CD4-positive, CD25-positive, alpha-beta regulatory T cell (primary cell): ENCODE measurements around the gene SNCG. TPM values are rescaled to one million over a fixed set of nuclear protein-coding genes. Genes with fewer than 3 reads are reported as not detected.

Experiments used
- ATAC-seq, 2 donors: fragments of 150-1000 bp; cut with Tn5 transposase; one replicate each; pipeline ENCODE4 v1.10.0; 2021; ENCODE audit warnings: low read depth in 2 of 2, moderate number of reproducible peaks in 2 of 2, moderate library complexity in 1 of 2
- DNase-seq, 3 donors: peaks; one replicate each; pipeline versions ENCODE4 v3.0.0 to v3.0.0-alpha.2; 2012 to 2022; ENCODE audit warnings: mixed read lengths in 1 of 3
- H3K27ac ChIP-seq: one replicate; pipeline ENCODE4 v1.7.0; 2013; ENCODE audit warnings: mild to moderate bottlenecking, low read length; ENCODE audit not compliant: insufficient read depth, poor library complexity, severe bottlenecking
- H3K27me3 ChIP-seq: one replicate; pipeline ENCODE4 v1.7.0; 2013; ENCODE audit warnings: low read length; ENCODE audit not compliant: control insufficient read depth, insufficient read depth
- H3K36me3 ChIP-seq: one replicate; pipeline ENCODE4 v1.7.0; 2013; ENCODE audit warnings: mild to moderate bottlenecking, low read length, moderate library complexity; ENCODE audit not compliant: control insufficient read depth, insufficient read depth
- H3K4me1 ChIP-seq: 2 replicates; pipeline ENCODE4 v1.7.0; 2013; ENCODE audit warnings: mild to moderate bottlenecking, low read length; ENCODE audit not compliant: insufficient read depth, control insufficient read depth, poor library complexity, severe bottlenecking
- H3K4me3 ChIP-seq: one replicate; pipeline ENCODE4 v1.7.0; 2013; ENCODE audit warnings: low read depth, mild to moderate bottlenecking, low read length, moderate library complexity
- H3K9me3 ChIP-seq, 2 experiments: 1 replicate in 1 of 2; 2 replicates in 1 of 2; pipeline ENCODE4 v1.7.0; 2013; ENCODE audit warnings: low read length in 2 of 2, mild to moderate bottlenecking in 1 of 2, moderate library complexity in 1 of 2; ENCODE audit not compliant: control insufficient read depth in 2 of 2
- H3K27ac Mint-ChIP-seq, 3 donors: one replicate each; pipeline ENCODE4 v1.8.0; 2020 to 2022; ENCODE audit warnings: mild to moderate bottlenecking in 3 of 3, mixed read lengths in 3 of 3, moderate library complexity in 2 of 3
- H3K27me3 Mint-ChIP-seq: one replicate; pipeline ENCODE4 v1.8.0; 2022; ENCODE audit warnings: mild to moderate bottlenecking, mixed read lengths
- H3K36me3 Mint-ChIP-seq: one replicate; pipeline ENCODE4 v1.8.0; 2020; ENCODE audit warnings: mixed read lengths
- H3K4me1 Mint-ChIP-seq, 4 donors: one replicate each; pipeline ENCODE4 v1.8.0; 2020 to 2022; ENCODE audit warnings: mixed read lengths in 4 of 4, mild to moderate bottlenecking in 1 of 4
- H3K4me3 Mint-ChIP-seq, 4 donors: one replicate each; pipeline ENCODE4 v1.8.0; 2020 to 2022; ENCODE audit warnings: mild to moderate bottlenecking in 4 of 4, mixed read lengths in 4 of 4, moderate library complexity in 3 of 4
- H3K9me3 Mint-ChIP-seq, 7 donors: one replicate each; pipeline ENCODE4 v1.8.0; 2020 to 2022; ENCODE audit warnings: mixed read lengths in 7 of 7, mild to moderate bottlenecking in 3 of 7, moderate library complexity in 2 of 7
- polyA plus RNA-seq, 4 donors: library from polyadenylated mRNA; unstranded; fragments of 300-500 nt; fragmentation: Illumina TruSeq; gene quantifications; one replicate each; pipeline ENCODE4 v1.2.3, GENCODE V29; 2021
- total RNA-seq: library from RNA; stranded (reverse); gene quantifications from one replicate; pipeline ENCODE4 v1.2.3, GENCODE V29; 2022

SNCG gene
- total and polyA plus RNA-seq, 5 donors from 2014 or later: not detected

DNA sequence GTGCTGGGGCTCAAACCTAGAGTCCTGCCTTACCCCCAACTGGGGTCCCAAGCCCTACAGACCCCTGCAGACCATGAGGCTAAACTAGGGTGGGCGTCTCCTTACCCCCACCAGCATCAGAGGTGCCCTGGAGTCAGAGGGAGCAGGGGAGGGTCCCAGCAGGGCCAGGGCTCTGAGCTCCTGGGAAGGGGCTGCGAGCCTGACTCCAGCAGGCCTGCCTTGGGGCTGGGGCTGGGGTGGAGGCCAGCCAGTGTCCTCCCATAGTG, 1.3 kb downstream of the SNCG start:
- Histone ChIP-seq H3K4me3 (no peak overlapping the region), H3K36me3 (no peaks in the 10 kb centered on the region), H3K27ac (no peak overlapping the region), H3K9me3 (no peaks in the 10 kb centered on the region), H3K27me3 (no peaks in the 10 kb centered on the region), H3K4me1 (peaks cover 6% of the 10 kb centered on the region)
- H3K36me3 Mint-ChIP-seq: no peaks in the 10 kb centered on the region
- peaks cover 0 to 20% (median 7%) of the 10 kb centered on the region in 4 donors for H3K4me1 Mint-ChIP-seq
- H3K27ac Mint-ChIP-seq: no peak overlapping the region
- H3K9me3 Mint-ChIP-seq: no peaks in the 10 kb centered on the region
- no peak overlapping the region for H3K4me3 Mint-ChIP-seq
- ATAC-seq (no peak), DNase-seq (no peak)
- H3K27me3 Mint-ChIP-seq: peaks cover 5% of the 10 kb centered on the region

DNA sequence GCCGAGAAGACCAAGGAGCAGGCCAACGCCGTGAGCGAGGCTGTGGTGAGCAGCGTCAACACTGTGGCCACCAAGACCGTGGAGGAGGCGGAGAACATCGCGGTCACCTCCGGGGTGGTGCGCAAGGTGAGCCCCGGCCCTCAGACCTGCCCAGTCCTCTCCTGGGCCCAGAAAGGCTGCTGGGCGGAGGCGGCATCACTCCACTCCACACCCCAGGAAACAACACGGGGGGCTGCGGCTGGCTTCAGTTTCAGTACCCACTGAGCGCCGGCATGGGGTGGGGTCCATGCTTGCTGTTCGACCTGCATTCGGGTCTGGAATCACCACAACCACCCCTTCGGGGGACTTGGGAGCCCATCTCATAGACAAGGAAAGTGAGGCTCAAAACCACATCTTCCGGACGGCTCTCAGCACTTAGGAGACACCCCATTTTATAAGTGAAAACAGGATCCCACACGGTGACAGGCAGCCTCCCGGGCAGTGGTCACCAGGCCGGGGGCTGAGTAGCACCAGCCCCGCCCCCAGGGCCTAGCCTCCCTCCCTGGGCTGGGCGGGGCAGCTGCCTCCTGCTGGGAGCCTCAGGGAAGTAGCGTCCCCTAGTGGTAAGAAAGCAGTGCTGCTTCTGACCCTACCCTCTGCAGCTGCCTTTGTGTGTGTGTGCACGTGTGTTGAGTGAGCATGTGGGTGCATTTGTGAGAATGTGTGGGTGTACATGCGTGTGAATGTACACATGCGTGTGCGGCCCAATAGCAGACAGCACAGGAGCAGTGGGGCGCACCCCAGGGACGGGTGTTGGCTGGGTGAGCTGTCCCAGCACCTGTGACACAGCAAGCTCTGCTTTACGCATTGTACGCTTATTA, 1.8 kb downstream of the SNCG start:
- H3K4me3 Mint-ChIP-seq: no peak overlapping the region
- peaks cover 5% of the 10 kb centered on the region for H3K27me3 Mint-ChIP-seq
- no peak overlapping the region for H3K4me3 ChIP-seq
- peak overlapping the region in 1 of 3 donors; percentile 55 for H3K27ac Mint-ChIP-seq
- H3K27me3 ChIP-seq: no peaks in the 10 kb centered on the region
- H3K36me3 ChIP-seq: no peaks in the 10 kb centered on the region
- H3K9me3 ChIP-seq: no peaks in the 10 kb centered on the region
- no peaks in the 10 kb centered on the region for H3K36me3 Mint-ChIP-seq
- H3K4me1 ChIP-seq: peaks cover 6% of the 10 kb centered on the region
- ATAC-seq (peak; percentile 64 to 72), DNase-seq (peak in 2 of 3 donors; percentile 37 to 77)
- no peaks in the 10 kb centered on the region for H3K9me3 Mint-ChIP-seq
- H3K27ac ChIP-seq: no peak overlapping the region
- peaks cover 0 to 20% (median 7%) of the 10 kb centered on the region in 4 donors for H3K4me1 Mint-ChIP-seq

DNA sequence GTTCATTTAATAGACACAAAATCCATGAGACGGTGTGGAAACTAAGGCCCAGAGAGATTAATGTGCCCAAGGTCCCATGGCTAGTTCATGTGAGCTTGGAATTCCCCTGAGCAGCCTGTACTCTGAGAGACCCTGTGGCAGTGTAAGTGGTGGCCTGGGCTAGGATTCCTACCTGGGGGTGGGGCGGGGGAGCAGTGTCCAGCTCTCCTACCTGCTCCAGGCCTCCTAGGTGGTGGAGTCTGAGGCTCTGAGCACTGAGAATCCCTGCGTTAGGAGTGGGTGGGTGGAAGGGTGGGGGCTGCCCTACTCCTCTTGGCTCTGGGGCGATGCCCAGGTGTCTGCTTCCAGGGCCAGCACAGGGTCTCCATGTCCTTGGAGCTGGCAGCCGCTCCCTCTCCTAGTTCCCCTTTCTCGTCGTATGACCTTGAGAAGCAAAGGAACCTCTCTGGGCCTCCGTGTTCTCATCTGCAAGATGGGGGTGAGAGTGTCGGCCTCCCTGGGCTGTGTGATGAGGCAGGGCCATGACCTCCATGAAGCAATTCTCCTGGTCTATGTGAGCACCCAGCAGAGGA, 2.5 kb downstream of the SNCG start:
- H3K9me3 Mint-ChIP-seq: no peaks in the 10 kb centered on the region
- peaks cover 5% of the 10 kb centered on the region for H3K27me3 Mint-ChIP-seq
- Histone ChIP-seq H3K27ac (no peak overlapping the region), H3K9me3 (no peaks in the 10 kb centered on the region), H3K36me3 (no peaks in the 10 kb centered on the region), H3K4me1 (peaks cover 10% of the 10 kb centered on the region), H3K27me3 (no peaks in the 10 kb centered on the region), H3K4me3 (no peak overlapping the region)
- no peak for ATAC-seq
- no peak overlapping the region for H3K4me3 Mint-ChIP-seq
- no peak overlapping the region for H3K27ac Mint-ChIP-seq
- H3K36me3 Mint-ChIP-seq: no peaks in the 10 kb centered on the region
- no peak for DNase-seq
- peaks cover 0 to 26% (median 10%) of the 10 kb centered on the region in 4 donors for H3K4me1 Mint-ChIP-seq

DNA sequence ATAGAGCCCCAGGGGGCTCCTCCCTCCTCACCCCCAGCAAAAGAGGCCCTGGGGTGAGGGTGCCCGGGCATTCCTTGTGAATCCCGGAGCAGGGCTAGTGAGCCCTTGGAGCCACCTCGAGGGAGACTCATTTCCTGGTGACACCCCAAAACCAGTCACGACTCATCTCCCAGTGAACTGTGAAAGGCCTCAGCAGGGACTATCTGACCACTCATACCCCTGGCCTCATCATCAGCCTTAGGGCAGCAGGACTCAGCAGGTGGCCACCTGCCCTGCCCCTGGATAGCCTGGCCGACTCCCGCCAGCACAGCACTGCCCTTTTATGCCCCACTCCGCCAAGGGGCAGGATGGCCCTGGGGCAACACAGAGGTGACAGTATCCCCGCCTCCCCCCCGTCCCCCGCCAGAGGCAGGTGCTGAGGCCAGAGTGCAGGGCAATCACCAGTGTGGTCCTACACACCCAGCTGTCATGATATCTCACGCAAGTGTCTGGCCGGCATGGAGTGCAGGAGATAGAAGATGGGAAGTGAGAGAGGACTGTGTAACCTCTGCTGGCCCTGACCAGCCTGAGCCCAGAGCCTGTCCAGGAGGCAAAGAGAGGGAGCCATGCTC, 3.2 kb downstream of the SNCG start:
- H3K36me3 Mint-ChIP-seq: no peaks in the 10 kb centered on the region
- H3K4me3 Mint-ChIP-seq: no peak overlapping the region
- H3K4me1 ChIP-seq: peaks cover 16% of the 10 kb centered on the region
- H3K27me3 ChIP-seq: no peaks in the 10 kb centered on the region
- DNase-seq (no peak), ATAC-seq (no peak)
- no peak overlapping the region for H3K27ac ChIP-seq
- H3K9me3 Mint-ChIP-seq: no peaks in the 10 kb centered on the region
- peak overlapping the region in 1 of 3 donors; percentile 38 for H3K27ac Mint-ChIP-seq
- no peaks in the 10 kb centered on the region for H3K36me3 ChIP-seq
- peaks cover 5% of the 10 kb centered on the region for H3K27me3 Mint-ChIP-seq
- no peak overlapping the region for H3K4me3 ChIP-seq
- H3K9me3 ChIP-seq: no peaks in the 10 kb centered on the region
- peaks cover 0 to 28% (median 15%) of the 10 kb centered on the region in 4 donors for H3K4me1 Mint-ChIP-seq

DNA sequence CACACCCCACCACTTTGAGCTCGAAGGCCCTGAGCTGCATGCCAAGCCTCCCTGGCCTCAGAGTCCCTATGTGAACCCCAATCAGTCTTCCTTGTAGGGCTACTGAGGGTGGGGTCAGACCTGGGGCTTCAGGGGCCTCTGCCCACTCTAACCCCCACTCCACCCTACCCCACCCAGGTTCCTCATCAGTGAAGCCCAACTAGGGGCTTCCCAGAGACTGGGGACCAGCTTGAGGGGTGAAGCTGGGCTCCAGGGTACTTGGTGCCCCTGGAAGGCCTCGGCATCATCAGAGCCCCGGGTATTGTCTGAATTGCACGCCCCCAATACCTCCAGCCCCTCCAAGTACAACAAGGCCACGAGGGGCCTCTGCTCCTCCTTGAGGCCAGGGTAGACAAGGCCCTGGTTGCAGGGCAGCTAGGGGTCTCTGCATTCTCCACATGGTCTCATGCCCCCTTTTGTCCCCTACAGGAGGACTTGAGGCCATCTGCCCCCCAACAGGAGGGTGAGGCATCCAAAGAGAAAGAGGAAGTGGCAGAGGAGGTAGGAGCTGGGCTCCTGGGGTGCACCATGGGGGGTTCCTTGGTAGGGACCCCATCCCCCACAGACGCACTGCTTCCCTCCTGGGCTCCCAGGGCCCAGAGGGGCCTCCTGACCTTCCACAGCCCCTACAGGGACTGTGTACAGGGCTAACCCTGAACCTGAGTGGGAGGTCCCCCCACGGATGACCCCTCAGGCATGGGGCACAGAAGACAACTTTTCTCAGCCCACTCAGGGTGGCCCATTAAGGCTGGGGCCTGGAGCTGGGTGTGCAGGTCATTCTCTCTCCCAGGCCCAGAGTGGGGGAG, 4.0 kb downstream of the SNCG start:
- peak overlapping the region in 1 of 3 donors; percentile 38 for H3K27ac Mint-ChIP-seq
- H3K4me3 ChIP-seq: no peak overlapping the region
- H3K27me3 ChIP-seq: no peaks in the 10 kb centered on the region
- H3K4me1 ChIP-seq: peaks cover 23% of the 10 kb centered on the region
- no peaks in the 10 kb centered on the region for H3K9me3 Mint-ChIP-seq
- no peak overlapping the region for H3K4me3 Mint-ChIP-seq
- H3K36me3 ChIP-seq: no peaks in the 10 kb centered on the region
- H3K9me3 ChIP-seq: no peaks in the 10 kb centered on the region
- DNase-seq: no peak
- peaks cover 0 to 25% (median 13%) of the 10 kb centered on the region in 4 donors for H3K4me1 Mint-ChIP-seq
- H3K27ac ChIP-seq: no peak overlapping the region
- no peaks in the 10 kb centered on the region for H3K36me3 Mint-ChIP-seq
- H3K27me3 Mint-ChIP-seq: peaks cover 5% of the 10 kb centered on the region
- no peak for ATAC-seq

DNA sequence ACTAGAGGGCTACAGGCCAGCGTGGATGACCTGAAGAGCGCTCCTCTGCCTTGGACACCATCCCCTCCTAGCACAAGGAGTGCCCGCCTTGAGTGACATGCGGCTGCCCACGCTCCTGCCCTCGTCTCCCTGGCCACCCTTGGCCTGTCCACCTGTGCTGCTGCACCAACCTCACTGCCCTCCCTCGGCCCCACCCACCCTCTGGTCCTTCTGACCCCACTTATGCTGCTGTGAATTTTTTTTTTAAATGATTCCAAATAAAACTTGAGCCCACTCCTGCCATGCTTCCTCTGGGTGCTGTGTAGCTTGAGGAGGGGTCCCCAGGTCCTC, 4.5 kb downstream of the SNCG start:
- no peak overlapping the region for H3K27ac ChIP-seq
- H3K36me3 ChIP-seq: no peaks in the 10 kb centered on the region
- H3K27me3 ChIP-seq: no peaks in the 10 kb centered on the region
- Mint-ChIP-seq H3K4me1 (peaks cover 0 to 25% (median 12%) of the 10 kb centered on the region in 4 donors), H3K4me3 (no peak overlapping the region), H3K27ac (no peak overlapping the region), H3K27me3 (peaks cover 5% of the 10 kb centered on the region), H3K9me3 (no peaks in the 10 kb centered on the region), H3K36me3 (no peaks in the 10 kb centered on the region)
- ATAC-seq (no peak), DNase-seq (no peak)
- H3K4me1 ChIP-seq: peaks cover 21% of the 10 kb centered on the region
- H3K9me3 ChIP-seq: no peaks in the 10 kb centered on the region
- no peak overlapping the region for H3K4me3 ChIP-seq

DNA sequence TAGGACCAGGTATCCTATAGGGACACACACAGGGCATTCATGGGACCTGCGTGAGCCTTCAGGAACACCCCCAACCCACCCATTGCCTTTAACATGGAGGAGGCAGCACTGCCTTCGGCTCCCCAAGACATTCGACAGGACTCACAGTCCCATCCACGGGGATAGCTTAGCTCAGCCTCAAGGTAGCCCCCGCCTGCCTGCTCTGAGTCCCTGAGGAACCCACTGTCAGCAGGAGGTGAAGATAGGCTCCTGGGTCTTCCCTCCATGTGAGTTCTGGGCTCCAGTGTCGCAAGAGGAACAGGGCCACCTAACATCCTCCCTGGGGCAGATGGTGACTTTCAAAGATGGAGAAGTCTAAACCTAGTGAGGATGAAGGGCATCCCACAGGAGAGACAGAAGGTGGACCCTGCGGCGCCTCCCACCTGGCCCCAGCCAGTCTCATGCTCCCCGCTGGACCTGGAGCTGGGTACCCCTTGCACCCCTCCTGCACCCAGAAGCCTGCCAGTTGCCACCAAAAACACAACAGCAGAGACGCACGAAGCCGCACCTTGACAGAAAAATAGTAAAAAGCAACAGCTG, 5.0 kb downstream of the SNCG start:
- ATAC-seq: no peak
- Mint-ChIP-seq H3K9me3 (no peaks in the 10 kb centered on the region), H3K27ac (no peak overlapping the region), H3K36me3 (no peaks in the 10 kb centered on the region), H3K4me1 (peaks cover 0 to 30% (median 12%) of the 10 kb centered on the region in 4 donors), H3K27me3 (peaks cover 5% of the 10 kb centered on the region), H3K4me3 (no peak overlapping the region)
- Histone ChIP-seq H3K36me3 (no peaks in the 10 kb centered on the region), H3K27ac (no peak overlapping the region), H3K4me1 (peaks cover 25% of the 10 kb centered on the region), H3K4me3 (no peak overlapping the region), H3K9me3 (no peaks in the 10 kb centered on the region), H3K27me3 (no peaks in the 10 kb centered on the region)
- no peak for DNase-seq
